ENCODE data around the gene SCYL1. TPM values are rescaled to one million over a fixed set of nuclear protein-coding genes. Genes with fewer than 3 reads are reported as not detected.

Gene SCYL1
- total and polyA plus RNA-seq, 2 experiments from 2014 or later: 52.7 to 66.1 TPM

- peaks cover 51% of the 10 kb centered on the region for H3K4me1 Mint-ChIP-seq
- peak overlapping the region; percentile 90 for H3K4me2 ChIP-seq
- no peak overlapping the region for H3K27ac ChIP-seq (ENCODE audit: low read depth)
- DNase-seq (ENCODE audit: low spot score) (peak; percentile 85), ATAC-seq (peak; percentile 41)
- peaks cover 66% of the 10 kb centered on the region for H3K27me3 ChIP-seq (ENCODE audit: insufficient read depth)
- peaks cover 41% of the 10 kb centered on the region for H3K27me3 Mint-ChIP-seq (ENCODE audit: insufficient read depth, low read depth, poor library complexity)
- no peaks in the 10 kb centered on the region; the same call in 1 of the 2 replicates for H4K20me1 ChIP-seq (replicated peaks; ENCODE audit: insufficient read depth)
- H3K79me2 ChIP-seq (replicated peaks; ENCODE audit: insufficient read depth): no peaks in the 10 kb centered on the region
- no peaks in the 10 kb centered on the region for H3K36me3 ChIP-seq (ENCODE audit: insufficient read depth)
- H3K27ac Mint-ChIP-seq: no peak overlapping the region
- TF ChIP-seq CREB1 (CRISPR knock-in tag; IDR thresholded peaks at IDR 0.05; ENCODE audit: low read depth): no peak
- no peak for TF ChIP-seq REST (IDR thresholded peaks at IDR 0.05; ENCODE audit: unreplicated experiment)
- peak; percentile 76 for TF ChIP-seq POLR2AphosphoS5 (IDR thresholded peaks at IDR 0.05; ENCODE audit: low read depth)
- H3K9me2 ChIP-seq (ENCODE audit: insufficient read depth): no peaks in the 10 kb centered on the region
- H3K9me3 Mint-ChIP-seq: no peaks in the 10 kb centered on the region
- H3F3A ChIP-seq (replicated peaks; ENCODE audit: low read depth): peaks cover 27% of the 10 kb centered on the region; the same call in 1 of the 2 replicates
- H3K36me3 Mint-ChIP-seq (ENCODE audit: low read depth): no peaks in the 10 kb centered on the region; the same call in 2 of the 3 replicates
- peak overlapping the region; percentile 71 for H3K4me3 ChIP-seq
- peaks cover 24% of the 10 kb centered on the region; the same call in 1 of the 2 replicates for H3K4me1 ChIP-seq (ENCODE audit: insufficient read depth)
- peak overlapping the region; percentile 84 for H2AFZ ChIP-seq
- H3K4me3 Mint-ChIP-seq: peak overlapping the region; percentile 57; the same call in 2 of the 3 replicates
Measured at GRCh38 chr11:65553301-65554001, 28.6 kb downstream of the SCYL1 start.

GRCh38 chr11:65554057-65554818 lies 29.4 kb downstream of the SCYL1 start:
- Histone ChIP-seq H3K79me2 (replicated peaks; ENCODE audit: insufficient read depth) (no peaks in the 10 kb centered on the region), H3F3A (replicated peaks; ENCODE audit: low read depth) (peaks cover 27% of the 10 kb centered on the region; the same call in 1 of the 2 replicates), H3K4me1 (ENCODE audit: insufficient read depth) (peaks cover 31% of the 10 kb centered on the region; the same call in 1 of the 2 replicates), H3K36me3 (ENCODE audit: insufficient read depth) (no peaks in the 10 kb centered on the region), H3K4me3 (peak overlapping the region; percentile 71), H3K9me2 (ENCODE audit: insufficient read depth) (no peaks in the 10 kb centered on the region), H3K27me3 (ENCODE audit: insufficient read depth) (peaks cover 65% of the 10 kb centered on the region), H3K4me2 (peak overlapping the region; percentile 90), H2AFZ (peak overlapping the region; percentile 84), H4K20me1 (replicated peaks; ENCODE audit: insufficient read depth) (no peaks in the 10 kb centered on the region; the same call in 1 of the 2 replicates), H3K27ac (ENCODE audit: low read depth) (no peak overlapping the region)
- peaks cover 36% of the 10 kb centered on the region for H3K27me3 Mint-ChIP-seq (ENCODE audit: insufficient read depth, low read depth, poor library complexity)
- H3K9me3 Mint-ChIP-seq: no peaks in the 10 kb centered on the region
- DNase-seq (ENCODE audit: low spot score) (no peak), ATAC-seq (no peak)
- H3K4me3 Mint-ChIP-seq: peak overlapping the region; percentile 61
- no peaks in the 10 kb centered on the region; the same call in 2 of the 3 replicates for H3K36me3 Mint-ChIP-seq (ENCODE audit: low read depth)
- H3K4me1 Mint-ChIP-seq: peaks cover 54% of the 10 kb centered on the region
- no peak overlapping the region for H3K27ac Mint-ChIP-seq
- TF ChIP-seq JUNB (IDR thresholded peaks at IDR 0.05; ENCODE audit: unreplicated experiment) (no peak), POLR2AphosphoS5 (IDR thresholded peaks at IDR 0.05; ENCODE audit: low read depth) (no peak), CREB1 (CRISPR knock-in tag; IDR thresholded peaks at IDR 0.05; ENCODE audit: low read depth) (no peak), ZNF331 (CRISPR knock-in tag; IDR thresholded peaks at IDR 0.05; ENCODE audit: low read depth) (no peak), REST (IDR thresholded peaks at IDR 0.05; ENCODE audit: unreplicated experiment) (no peak), ZNF114 (CRISPR knock-in tag; IDR thresholded peaks at IDR 0.05) (no peak), CTCF (conservative IDR thresholded peaks at IDR 0.05; ENCODE audit: low read depth in 2 of 2) (no peak), EZH2 (IDR thresholded peaks at IDR 0.05; ENCODE audit: low read depth, unreplicated experiment) (no peak), EZH2phosphoT487 (IDR thresholded peaks at IDR 0.05; ENCODE audit: unreplicated experiment) (no peak)
